Measurements from ENCODE around the gene GPR179.

DNA sequence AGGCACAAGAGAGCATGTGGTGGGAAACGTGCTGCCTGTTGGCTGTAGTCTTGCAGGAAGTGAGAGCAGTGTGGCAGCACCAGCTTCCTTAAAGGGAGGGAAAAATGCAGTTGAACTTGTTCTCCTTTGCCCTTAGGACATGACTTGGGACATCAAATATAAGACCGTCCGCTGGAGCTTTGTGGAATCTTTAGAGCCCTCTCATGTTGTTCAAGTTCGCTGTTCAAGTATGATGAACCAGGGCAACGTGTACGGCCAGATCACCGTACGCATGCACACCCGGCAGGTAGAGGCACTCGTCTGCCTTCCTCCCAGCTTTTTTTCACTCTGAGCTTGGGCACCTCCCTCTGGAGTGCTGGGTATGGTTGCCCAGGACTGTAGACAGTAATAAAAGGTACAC is 23.3 kb downstream of the GPR179 start:
- TF ChIP-seq, protein P1, sequence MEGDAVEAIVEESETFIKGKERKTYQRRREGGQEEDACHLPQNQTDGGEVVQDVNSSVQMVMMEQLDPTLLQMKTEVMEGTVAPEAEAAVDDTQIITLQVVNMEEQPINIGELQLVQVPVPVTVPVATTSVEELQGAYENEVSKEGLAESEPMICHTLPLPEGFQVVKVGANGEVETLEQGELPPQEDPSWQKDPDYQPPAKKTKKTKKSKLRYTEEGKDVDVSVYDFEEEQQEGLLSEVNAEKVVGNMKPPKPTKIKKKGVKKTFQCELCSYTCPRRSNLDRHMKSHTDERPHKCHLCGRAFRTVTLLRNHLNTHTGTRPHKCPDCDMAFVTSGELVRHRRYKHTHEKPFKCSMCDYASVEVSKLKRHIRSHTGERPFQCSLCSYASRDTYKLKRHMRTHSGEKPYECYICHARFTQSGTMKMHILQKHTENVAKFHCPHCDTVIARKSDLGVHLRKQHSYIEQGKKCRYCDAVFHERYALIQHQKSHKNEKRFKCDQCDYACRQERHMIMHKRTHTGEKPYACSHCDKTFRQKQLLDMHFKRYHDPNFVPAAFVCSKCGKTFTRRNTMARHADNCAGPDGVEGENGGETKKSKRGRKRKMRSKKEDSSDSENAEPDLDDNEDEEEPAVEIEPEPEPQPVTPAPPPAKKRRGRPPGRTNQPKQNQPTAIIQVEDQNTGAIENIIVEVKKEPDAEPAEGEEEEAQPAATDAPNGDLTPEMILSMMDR (IDR thresholded peaks at IDR 0.05 in 2 of 3, conservative IDR thresholded peaks at IDR 0.05 in 1 of 3; ENCODE audit: borderline replicate concordance in 1 of 3, insufficient read depth in 1 of 3, low read depth in 2 of 3, low read length in 2 of 3) = no peak
- no peak for TF ChIP-seq CEBPB (IDR thresholded peaks at IDR 0.05; ENCODE audit: low read depth)
- TF ChIP-seq POLR2A (IDR thresholded peaks at IDR 0.05; ENCODE audit: borderline replicate concordance, extremely low read depth, insufficient read depth, insufficient read length) = no peak
- no peak for TF ChIP-seq SIN3A (IDR thresholded peaks at IDR 0.05; ENCODE audit: low read depth)
- TF ChIP-seq EGR1 (IDR thresholded peaks at IDR 0.05; ENCODE audit: low read depth) = no peak
- no peak for TF ChIP-seq EZH2phosphoT487 (IDR thresholded peaks at IDR 0.05; ENCODE audit: borderline replicate concordance)
- TF ChIP-seq POLR2AphosphoS5 (IDR thresholded peaks at IDR 0.05; ENCODE audit: low read depth, low read length) = no peak
- TF ChIP-seq, protein P2, sequence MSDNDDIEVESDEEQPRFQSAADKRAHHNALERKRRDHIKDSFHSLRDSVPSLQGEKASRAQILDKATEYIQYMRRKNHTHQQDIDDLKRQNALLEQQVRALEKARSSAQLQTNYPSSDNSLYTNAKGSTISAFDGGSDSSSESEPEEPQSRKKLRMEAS (IDR thresholded peaks at IDR 0.05) = no peak
- no peak for TF ChIP-seq JUND (IDR thresholded peaks at IDR 0.05)
- TF ChIP-seq YY1 (IDR thresholded peaks at IDR 0.05; ENCODE audit: extremely low read depth, insufficient replicate concordance, low read depth, low read length) = no peak
- TF ChIP-seq, protein P3, sequence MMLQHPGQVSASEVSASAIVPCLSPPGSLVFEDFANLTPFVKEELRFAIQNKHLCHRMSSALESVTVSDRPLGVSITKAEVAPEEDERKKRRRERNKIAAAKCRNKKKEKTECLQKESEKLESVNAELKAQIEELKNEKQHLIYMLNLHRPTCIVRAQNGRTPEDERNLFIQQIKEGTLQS (IDR thresholded peaks at IDR 0.05) = no peak
- no peak for TF ChIP-seq EZH2 (IDR thresholded peaks at IDR 0.05)
- TF ChIP-seq, protein P4, sequence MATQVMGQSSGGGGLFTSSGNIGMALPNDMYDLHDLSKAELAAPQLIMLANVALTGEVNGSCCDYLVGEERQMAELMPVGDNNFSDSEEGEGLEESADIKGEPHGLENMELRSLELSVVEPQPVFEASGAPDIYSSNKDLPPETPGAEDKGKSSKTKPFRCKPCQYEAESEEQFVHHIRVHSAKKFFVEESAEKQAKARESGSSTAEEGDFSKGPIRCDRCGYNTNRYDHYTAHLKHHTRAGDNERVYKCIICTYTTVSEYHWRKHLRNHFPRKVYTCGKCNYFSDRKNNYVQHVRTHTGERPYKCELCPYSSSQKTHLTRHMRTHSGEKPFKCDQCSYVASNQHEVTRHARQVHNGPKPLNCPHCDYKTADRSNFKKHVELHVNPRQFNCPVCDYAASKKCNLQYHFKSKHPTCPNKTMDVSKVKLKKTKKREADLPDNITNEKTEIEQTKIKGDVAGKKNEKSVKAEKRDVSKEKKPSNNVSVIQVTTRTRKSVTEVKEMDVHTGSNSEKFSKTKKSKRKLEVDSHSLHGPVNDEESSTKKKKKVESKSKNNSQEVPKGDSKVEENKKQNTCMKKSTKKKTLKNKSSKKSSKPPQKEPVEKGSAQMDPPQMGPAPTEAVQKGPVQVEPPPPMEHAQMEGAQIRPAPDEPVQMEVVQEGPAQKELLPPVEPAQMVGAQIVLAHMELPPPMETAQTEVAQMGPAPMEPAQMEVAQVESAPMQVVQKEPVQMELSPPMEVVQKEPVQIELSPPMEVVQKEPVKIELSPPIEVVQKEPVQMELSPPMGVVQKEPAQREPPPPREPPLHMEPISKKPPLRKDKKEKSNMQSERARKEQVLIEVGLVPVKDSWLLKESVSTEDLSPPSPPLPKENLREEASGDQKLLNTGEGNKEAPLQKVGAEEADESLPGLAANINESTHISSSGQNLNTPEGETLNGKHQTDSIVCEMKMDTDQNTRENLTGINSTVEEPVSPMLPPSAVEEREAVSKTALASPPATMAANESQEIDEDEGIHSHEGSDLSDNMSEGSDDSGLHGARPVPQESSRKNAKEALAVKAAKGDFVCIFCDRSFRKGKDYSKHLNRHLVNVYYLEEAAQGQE (IDR thresholded peaks at IDR 0.05; ENCODE audit: low read depth) = no peak
- TF ChIP-seq RAD21 (IDR thresholded peaks at IDR 0.05; ENCODE audit: low read depth) = no peak

All from HCT116 (cell line).